Measurements from ENCODE around the gene LRP1.

The LRP1 gene

DNA sequence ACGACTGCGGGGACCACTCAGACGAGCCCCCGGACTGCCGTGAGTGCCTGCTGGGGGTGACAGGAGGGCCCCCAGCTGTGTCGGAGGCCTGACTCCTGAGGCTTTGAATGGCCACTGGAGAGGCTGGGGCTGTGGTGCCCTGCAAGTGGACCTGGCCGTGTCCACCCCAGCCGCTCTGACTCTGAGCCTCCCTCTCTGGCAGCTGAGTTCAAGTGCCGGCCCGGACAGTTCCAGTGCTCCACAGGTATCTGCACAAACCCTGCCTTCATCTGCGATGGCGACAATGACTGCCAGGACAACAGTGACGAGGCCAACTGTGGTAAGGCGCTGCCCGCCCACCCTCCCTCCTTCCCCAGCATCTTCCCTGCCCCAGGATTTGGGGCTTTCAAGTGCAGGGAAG is 72.2 kb downstream of the LRP1 start:
- in situ Hi-C loops (cut with HindIII; ENCODE audit: low sequenced_read_pairs) = no loop called here
- no peak overlapping the region for H3K4me3 ChIP-seq (ENCODE audit: low read depth, low read length)
- DNase-seq (ENCODE audit: low read depth) = no peak
- TF ChIP-seq, protein P1, sequence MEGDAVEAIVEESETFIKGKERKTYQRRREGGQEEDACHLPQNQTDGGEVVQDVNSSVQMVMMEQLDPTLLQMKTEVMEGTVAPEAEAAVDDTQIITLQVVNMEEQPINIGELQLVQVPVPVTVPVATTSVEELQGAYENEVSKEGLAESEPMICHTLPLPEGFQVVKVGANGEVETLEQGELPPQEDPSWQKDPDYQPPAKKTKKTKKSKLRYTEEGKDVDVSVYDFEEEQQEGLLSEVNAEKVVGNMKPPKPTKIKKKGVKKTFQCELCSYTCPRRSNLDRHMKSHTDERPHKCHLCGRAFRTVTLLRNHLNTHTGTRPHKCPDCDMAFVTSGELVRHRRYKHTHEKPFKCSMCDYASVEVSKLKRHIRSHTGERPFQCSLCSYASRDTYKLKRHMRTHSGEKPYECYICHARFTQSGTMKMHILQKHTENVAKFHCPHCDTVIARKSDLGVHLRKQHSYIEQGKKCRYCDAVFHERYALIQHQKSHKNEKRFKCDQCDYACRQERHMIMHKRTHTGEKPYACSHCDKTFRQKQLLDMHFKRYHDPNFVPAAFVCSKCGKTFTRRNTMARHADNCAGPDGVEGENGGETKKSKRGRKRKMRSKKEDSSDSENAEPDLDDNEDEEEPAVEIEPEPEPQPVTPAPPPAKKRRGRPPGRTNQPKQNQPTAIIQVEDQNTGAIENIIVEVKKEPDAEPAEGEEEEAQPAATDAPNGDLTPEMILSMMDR (IDR thresholded peaks at IDR 0.05; ENCODE audit: low read depth, low read length, missing control alignments) = no peak

DNA sequence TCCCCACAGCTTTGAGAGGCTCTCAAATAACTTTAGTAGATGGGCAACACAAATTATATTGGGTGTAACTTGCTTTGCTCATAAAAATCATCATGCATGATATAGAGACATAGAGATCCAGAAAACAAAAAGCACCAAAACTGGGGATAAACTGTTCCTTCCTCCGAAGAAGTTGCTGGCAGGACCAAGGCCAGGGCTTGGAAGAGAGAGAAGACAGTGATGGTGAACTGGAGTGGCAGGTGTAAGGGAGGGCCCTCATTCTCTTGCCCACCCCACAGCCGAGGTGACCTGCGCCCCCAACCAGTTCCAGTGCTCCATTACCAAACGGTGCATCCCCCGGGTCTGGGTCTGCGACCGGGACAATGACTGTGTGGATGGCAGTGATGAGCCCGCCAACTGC is 72.9 kb downstream of the LRP1 start:
- in situ Hi-C loops (cut with HindIII; ENCODE audit: low sequenced_read_pairs) = no loop called here
- DNase-seq (ENCODE audit: low read depth) = no peak
- TF ChIP-seq, protein P1 (IDR thresholded peaks at IDR 0.05; ENCODE audit: low read depth, low read length, missing control alignments) = no peak
- H3K4me3 ChIP-seq (ENCODE audit: low read depth, low read length) = no peak overlapping the region

DNA sequence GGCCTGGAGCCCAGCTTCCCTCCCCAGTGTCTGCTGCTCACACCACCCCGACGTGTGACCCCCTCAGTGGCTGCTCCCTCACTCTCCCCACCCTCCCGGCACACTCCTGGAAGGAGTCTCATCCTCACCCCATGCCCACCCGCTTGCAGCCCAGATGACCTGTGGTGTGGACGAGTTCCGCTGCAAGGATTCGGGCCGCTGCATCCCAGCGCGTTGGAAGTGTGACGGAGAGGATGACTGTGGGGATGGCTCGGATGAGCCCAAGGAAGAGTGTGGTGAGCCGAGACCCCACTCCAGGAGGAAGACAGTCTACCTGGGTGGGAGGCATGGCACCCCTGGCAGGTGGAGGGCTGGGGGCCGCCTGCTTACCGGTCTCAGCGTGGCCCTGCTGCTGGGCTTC is 73.3 kb downstream of the LRP1 start:
- no peak overlapping the region for H3K4me3 ChIP-seq (ENCODE audit: low read depth, low read length)
- in situ Hi-C loops (cut with HindIII; ENCODE audit: low sequenced_read_pairs) = no loop called here
- TF ChIP-seq, protein P1 (IDR thresholded peaks at IDR 0.05; ENCODE audit: low read depth, low read length, missing control alignments) = no peak
- DNase-seq (ENCODE audit: low read depth) = no peak

DNA sequence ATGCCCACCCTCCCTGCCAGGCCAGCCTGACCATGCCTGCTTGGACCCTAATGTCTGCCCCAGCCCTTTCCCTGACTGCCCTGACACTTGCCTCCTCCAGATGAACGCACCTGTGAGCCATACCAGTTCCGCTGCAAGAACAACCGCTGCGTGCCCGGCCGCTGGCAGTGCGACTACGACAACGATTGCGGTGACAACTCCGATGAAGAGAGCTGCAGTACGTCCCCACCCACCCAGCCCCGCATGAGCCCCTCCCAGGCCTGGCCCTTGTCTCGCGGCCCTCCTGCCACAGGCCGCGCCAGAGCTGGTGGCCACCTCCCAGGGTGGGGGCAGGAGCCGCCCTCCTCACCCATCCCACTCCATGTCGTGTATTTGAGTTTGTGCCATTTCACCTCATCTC is 74.0 kb downstream of the LRP1 start:
- TF ChIP-seq, protein P1 (IDR thresholded peaks at IDR 0.05; ENCODE audit: low read depth, low read length, missing control alignments) = no peak
- in situ Hi-C loops (cut with HindIII; ENCODE audit: low sequenced_read_pairs) = no loop called here
- no peak overlapping the region for H3K4me3 ChIP-seq (ENCODE audit: low read depth, low read length)
- DNase-seq (ENCODE audit: low read depth) = no peak

DNA sequence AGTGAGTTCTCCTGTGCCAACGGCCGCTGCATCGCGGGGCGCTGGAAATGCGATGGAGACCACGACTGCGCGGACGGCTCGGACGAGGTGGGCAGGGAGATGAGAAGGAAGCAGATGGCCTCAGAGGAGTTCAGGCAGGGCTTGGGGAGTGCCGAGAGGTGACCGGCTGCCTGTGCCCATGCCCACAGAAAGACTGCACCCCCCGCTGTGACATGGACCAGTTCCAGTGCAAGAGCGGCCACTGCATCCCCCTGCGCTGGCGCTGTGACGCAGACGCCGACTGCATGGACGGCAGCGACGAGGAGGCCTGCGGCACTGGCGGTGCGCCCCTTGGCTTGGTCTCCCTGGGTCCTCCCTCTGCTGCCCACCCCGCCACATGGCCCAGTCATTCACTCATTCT is 74.9 kb downstream of the LRP1 start:
- DNase-seq (ENCODE audit: low read depth) = no peak
- TF ChIP-seq, protein P1 (IDR thresholded peaks at IDR 0.05; ENCODE audit: low read depth, low read length, missing control alignments) = no peak
- in situ Hi-C loops (cut with HindIII; ENCODE audit: low sequenced_read_pairs) = no loop called here

DNA sequence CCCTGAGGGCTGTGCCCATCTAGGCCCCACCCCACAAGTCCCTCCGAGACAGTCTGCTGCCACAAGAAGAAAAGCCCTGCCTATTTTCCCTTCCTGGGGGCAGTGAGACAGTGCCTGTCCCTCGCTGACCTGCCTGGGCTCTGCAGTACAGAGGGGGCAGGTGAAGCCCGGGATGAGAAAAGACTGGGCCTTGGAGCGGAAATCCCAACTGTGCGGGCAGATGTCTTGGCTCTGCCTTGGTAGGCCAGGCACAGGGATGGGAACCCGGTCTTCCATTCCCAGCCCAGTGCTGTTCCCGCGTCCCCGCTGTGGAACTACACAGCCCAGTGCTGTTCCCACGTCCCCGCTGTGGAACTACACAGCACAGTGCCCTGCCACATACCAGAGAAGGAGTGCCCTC is 75.5 kb downstream of the LRP1 start:
- in situ Hi-C loops (cut with HindIII; ENCODE audit: low sequenced_read_pairs) = no loop called here
- H3K4me3 ChIP-seq (ENCODE audit: low read depth, low read length) = no peak overlapping the region
- TF ChIP-seq, protein P1 (IDR thresholded peaks at IDR 0.05; ENCODE audit: low read depth, low read length, missing control alignments) = no peak
- no peak for DNase-seq (ENCODE audit: low read depth)

More for the DNA sequence above, 74.9 kb downstream of the LRP1 start:
- H3K4me3 ChIP-seq (ENCODE audit: low read depth, low read length) = no peak overlapping the region

DNA sequence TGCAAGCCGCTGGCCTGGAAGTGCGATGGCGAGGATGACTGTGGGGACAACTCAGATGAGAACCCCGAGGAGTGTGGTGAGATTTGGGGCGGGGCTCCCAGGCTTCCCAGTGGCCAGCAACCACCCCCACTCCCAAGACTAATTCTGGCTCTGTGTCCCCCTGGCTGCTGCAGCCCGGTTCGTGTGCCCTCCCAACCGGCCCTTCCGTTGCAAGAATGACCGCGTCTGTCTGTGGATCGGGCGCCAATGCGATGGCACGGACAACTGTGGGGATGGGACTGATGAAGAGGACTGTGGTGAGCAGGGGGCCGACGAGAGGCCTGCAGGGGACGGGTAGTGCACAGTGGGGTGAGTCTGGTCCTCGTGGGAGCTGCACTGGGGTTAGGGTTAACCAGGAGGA is 76.2 kb downstream of the LRP1 start:
- in situ Hi-C loops (cut with HindIII; ENCODE audit: low sequenced_read_pairs) = no loop called here
- H3K4me3 ChIP-seq (ENCODE audit: low read depth, low read length) = no peak overlapping the region
- DNase-seq (ENCODE audit: low read depth) = no peak
- TF ChIP-seq, protein P1 (IDR thresholded peaks at IDR 0.05; ENCODE audit: low read depth, low read length, missing control alignments) = no peak
